ENCODE data around the gene IMMP2L.

DNA sequence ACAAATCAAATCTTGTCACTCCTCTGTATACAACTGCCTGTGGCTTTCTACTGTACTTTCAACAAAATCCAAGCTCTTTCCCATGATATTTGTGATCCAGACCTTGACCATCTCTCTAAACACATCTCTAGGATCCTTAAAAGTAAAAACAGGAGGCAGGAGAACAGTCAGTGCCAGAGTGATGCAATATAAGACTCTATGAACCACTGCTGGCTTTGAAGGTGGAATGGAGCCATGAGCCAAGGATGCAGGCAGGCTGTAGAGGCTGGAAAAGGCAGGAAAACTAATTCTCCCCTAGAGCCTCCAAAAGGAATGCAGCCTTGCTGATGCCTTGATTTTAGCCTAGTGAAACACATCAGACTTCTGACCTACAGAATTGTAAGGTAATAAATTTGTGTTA lies 516.8 kb downstream of the IMMP2L start:
- TF ChIP-seq DPF2 (CRISPR knock-in tag; IDR thresholded peaks at IDR 0.05; ENCODE audit: borderline replicate concordance, low read depth) (no peak), SIN3A (IDR thresholded peaks at IDR 0.05; ENCODE audit: borderline replicate concordance, low read depth, low read length) (no peak), THAP11 (CRISPR knock-in tag; IDR thresholded peaks at IDR 0.05) (no peak), NR2F6 (IDR thresholded peaks at IDR 0.05) (no peak), NR2F6 (CRISPR knock-in tag; IDR thresholded peaks at IDR 0.05) (no peak), HIVEP1 (CRISPR knock-in tag; IDR thresholded peaks at IDR 0.05) (no peak)

All from HepG2 (cell line).